Ascending aorta (tissue), 2 donors: ENCODE measurements around the gene INTU. TPM values are rescaled to one million over a fixed set of nuclear protein-coding genes. Genes with fewer than 3 reads are reported as not detected.
"Not testable (repeated sequence)": the region's sequence is repeated elsewhere in the genome, so short reads cannot be mapped to it uniquely, and the experiment has no call there.

Experiments used
- DNase-seq, 2 donors: peaks; one replicate each; pipeline ENCODE4 v3.0.0-alpha.2; 2019; ENCODE audit warnings: low spot score in 2 of 2
- H3K27ac ChIP-seq, 2 donors: fragments of 200-600 bp; sonication (generic); one replicate each; pipeline ENCODE4 v1.5.1; 2016 to 2017; ENCODE audit warnings: mild to moderate bottlenecking in 1 of 2
- H3K27me3 ChIP-seq: fragments of 200-600 bp; sonication (generic); one replicate; pipeline ENCODE4 v1.5.1; 2017
- H3K36me3 ChIP-seq, 2 donors: fragments of 200-600 bp; sonication (generic); one replicate each; pipeline ENCODE4 v1.5.1; 2016
- H3K4me1 ChIP-seq, 2 donors: fragments of 200-600 bp; sonication (generic); one replicate each; pipeline ENCODE4 v1.5.1; 2016 to 2017; ENCODE audit warnings: mild to moderate bottlenecking in 1 of 2
- H3K4me3 ChIP-seq, 2 donors: fragments of 200-600 bp; sonication (generic); one replicate each; pipeline ENCODE4 v1.5.1; 2016 to 2017; ENCODE audit warnings: mild to moderate bottlenecking in 1 of 2
- H3K9me3 ChIP-seq, 2 donors: fragments of 200-600 bp; sonication (generic); one replicate each; pipeline ENCODE4 v1.5.1; 2016
- CTCF ChIP-seq, 3 experiments: fragments of 200-600 bp in 2 of 3; fragments of 450-650 bp in 1 of 3; sonication (generic) in 2 of 3; IDR thresholded peaks; one replicate each; pipeline ENCODE4 v1.5.1; 2016 to 2019; ENCODE audit warnings: antibody characterized with exemption in 3 of 3, mild to moderate bottlenecking in 1 of 3, moderate library complexity in 1 of 3
- intact Hi-C: fragments of 100-400 bp; cut with DNase I; formaldehyde crosslinking; loops from one replicate; pipeline ENCODE4 v1.15.1; 2023
- total RNA-seq: library from RNA; depleted of rRNA; stranded (reverse); fragments of >200 nt; gene quantifications from one replicate; pipeline ENCODE4 v1.1.0, GENCODE V29; 2016

INTU gene
- total RNA-seq, 1 donor from 2014 or later = 3.1 TPM

- H3K27me3 ChIP-seq = no peaks in the 10 kb centered on the region
Observed at GRCh38 chr4:127643791-127644190, 11.0 kb downstream of the INTU start.

DNA sequence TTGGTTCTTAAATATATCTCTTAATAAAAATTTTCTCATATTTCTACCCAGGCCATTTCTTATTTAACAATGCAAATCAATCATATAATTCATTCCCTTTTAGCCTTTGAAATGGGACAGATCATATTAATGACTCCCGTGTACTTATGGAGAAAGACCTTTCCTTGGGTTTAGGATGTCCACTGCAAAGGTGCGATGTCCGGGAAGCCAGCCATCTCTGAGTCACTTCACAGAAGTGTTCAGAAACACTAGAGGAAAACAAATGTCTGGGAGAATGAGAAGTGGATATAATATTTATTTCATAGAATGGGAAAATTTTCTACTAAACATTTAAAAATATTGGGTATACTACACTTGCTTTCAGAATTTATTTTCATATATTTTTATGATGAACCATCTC, 15.3 kb downstream of the INTU start:
- DNase-seq = no peak
- intact Hi-C loops = no loop called here
- Histone ChIP-seq H3K27ac (no peak overlapping the region), H3K4me3 (no peak overlapping the region), H3K4me1 (no peaks in the 10 kb centered on the region), H3K36me3 (no peaks in the 10 kb centered on the region), H3K9me3 (no peaks in the 10 kb centered on the region), H3K27me3 (no peaks in the 10 kb centered on the region)
- TF ChIP-seq CTCF (IDR thresholded peaks at IDR 0.05) = no peak

More at GRCh38 chr4:127643791-127644190, 11.0 kb downstream of the INTU start:
- Histone ChIP-seq H3K9me3 (no peaks in the 10 kb centered on the region), H3K27ac (no peak overlapping the region), H3K4me3 (no peak overlapping the region), H3K36me3 (no peaks in the 10 kb centered on the region), H3K4me1 (no peaks in the 10 kb centered on the region)
- DNase-seq = no peak
- TF ChIP-seq CTCF (IDR thresholded peaks at IDR 0.05) = no peak
- intact Hi-C loops = no loop called here

DNA sequence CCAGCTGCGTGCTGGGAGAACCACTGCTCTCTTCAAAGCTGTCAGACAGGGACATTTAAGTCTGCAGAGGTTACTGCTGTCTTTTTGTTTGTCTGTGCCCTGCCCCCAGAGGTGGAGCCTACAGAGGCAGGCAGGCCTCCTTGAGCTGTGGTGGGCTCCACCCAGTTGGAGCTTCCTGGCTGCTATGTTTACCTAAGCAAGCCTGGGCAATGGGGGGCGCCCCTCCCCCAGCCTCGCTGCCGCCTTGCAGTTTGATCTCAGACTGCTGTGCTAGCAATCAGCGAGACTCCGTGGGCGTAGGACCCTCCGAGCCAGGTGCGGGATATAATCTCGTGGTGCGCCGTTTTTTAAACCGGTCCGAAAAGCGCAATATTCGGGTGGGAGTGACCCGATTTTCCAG, 22.8 kb downstream of the INTU start:
- H3K27ac ChIP-seq, H3K9me3 ChIP-seq, H3K27me3 ChIP-seq, DNase-seq, H3K4me1 ChIP-seq, H3K36me3 ChIP-seq, intact Hi-C loops, H3K4me3 ChIP-seq: not testable (repeated sequence)

DNA sequence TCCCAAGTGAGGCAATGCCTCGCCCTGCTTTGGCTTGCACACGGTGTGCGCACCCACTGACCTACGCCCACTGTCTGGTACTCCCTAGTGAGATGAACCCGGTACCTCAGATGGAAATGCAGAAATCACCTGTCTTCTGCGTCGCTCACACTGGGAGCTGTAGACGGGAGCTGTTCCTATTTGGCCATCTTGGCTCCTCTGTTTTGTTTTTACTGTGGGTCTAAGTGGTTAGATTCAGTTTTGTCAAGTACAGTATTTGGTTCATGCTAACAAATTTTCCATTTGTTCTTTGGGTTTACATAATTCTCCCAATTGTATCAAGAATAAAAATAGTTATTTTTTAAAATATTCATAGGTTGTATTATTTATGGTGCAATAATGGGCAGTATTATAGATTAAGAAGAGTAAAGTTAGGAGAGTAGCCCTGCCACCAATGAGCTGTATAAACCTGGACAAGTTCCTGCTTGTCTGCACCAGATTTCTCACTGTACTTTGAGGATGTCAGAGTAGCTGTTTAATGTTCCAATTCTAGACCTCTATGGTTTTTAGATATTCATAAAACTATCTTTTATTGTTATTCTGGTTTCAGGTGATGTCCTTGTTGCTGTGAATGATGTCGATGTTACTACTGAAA, 23.4 kb downstream of the INTU start:
- H3K4me1 ChIP-seq = no peaks in the 10 kb centered on the region
- H3K4me3 ChIP-seq = no peak overlapping the region
- no peak overlapping the region for H3K27ac ChIP-seq
- peaks cover 0 to 4% of the 10 kb centered on the region in 2 donors for H3K36me3 ChIP-seq
- no peaks in the 10 kb centered on the region for H3K9me3 ChIP-seq
- TF ChIP-seq CTCF (IDR thresholded peaks at IDR 0.05) = no peak
- no peak for DNase-seq
- intact Hi-C loops = no loop called here
- no peaks in the 10 kb centered on the region for H3K27me3 ChIP-seq

GRCh38 chr4:127660284-127660885, 27.6 kb downstream of the INTU start:
- no peak for DNase-seq

More at GRCh38 chr4:127660284-127660885, 27.6 kb downstream of the INTU start:
- no peaks in the 10 kb centered on the region for H3K27me3 ChIP-seq
- intact Hi-C loops = no loop called here
- H3K4me3 ChIP-seq = no peak overlapping the region
- H3K4me1 ChIP-seq = no peaks in the 10 kb centered on the region
- H3K27ac ChIP-seq = no peak overlapping the region
- peaks cover 0 to 4% of the 10 kb centered on the region in 2 donors for H3K36me3 ChIP-seq
- H3K9me3 ChIP-seq = no peaks in the 10 kb centered on the region
- TF ChIP-seq CTCF (IDR thresholded peaks at IDR 0.05) = no peak
